Right hindlimb (tissue), 1 donor: ENCODE data around the gene SNX25.
"Not testable (repeated sequence)": the region's sequence is repeated elsewhere in the genome, so short reads cannot be mapped to it uniquely, and the experiment has no call there.

ENCODE experiments used
- DNase-seq: peaks from one replicate; pipeline ENCODE4 v3.0.0-alpha.2; 2018

SNX25 gene

DNA sequence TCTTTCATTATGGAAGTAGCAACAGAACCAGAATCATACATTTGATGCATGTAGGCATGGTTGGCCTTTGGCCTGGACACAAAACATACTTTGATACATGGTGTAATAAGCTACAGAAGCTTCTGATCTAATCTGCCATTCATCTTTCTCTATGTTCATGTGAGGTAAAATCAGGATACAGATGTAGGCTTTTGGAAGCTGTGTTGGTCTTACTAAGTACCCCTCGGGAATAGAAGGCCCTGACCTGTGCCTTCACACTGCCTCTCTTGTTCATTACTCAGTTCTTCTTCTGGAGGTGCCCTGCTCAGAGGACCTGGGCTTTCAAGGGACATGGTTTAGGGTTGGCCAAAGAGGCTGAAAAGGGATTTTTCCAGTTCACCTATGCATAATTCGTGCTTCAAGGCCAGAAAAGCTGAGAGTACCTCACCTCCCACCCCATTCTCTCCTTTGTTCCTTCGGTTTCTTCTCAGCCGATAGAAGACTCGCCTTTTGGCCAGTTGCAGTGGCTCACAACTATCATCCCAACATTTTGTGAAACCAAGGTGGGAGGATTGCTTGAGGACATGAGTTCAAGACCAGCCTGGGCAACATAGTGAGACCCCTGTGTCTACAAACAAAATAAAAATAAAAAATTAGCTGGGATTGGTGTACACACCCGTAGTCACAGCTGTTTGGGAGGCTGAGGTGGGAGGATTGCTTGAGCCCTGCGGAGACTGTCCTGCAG is 25.9 kb downstream of the SNX25 start:
- no peak for DNase-seq

- no peak for DNase-seq
These were observed 26.6 kb downstream of the SNX25 start for GRCh38 chr4:185235843-185236503.

GRCh38 chr4:185237175-185237574 is 27.8 kb downstream of the SNX25 start:
- no peak for DNase-seq

- DNase-seq, result no peak
These were observed 28.9 kb downstream of the SNX25 start for GRCh38 chr4:185238215-185238681.

GRCh38 chr4:185238750-185239149 is 29.4 kb downstream of the SNX25 start:
- no peak for DNase-seq

DNA sequence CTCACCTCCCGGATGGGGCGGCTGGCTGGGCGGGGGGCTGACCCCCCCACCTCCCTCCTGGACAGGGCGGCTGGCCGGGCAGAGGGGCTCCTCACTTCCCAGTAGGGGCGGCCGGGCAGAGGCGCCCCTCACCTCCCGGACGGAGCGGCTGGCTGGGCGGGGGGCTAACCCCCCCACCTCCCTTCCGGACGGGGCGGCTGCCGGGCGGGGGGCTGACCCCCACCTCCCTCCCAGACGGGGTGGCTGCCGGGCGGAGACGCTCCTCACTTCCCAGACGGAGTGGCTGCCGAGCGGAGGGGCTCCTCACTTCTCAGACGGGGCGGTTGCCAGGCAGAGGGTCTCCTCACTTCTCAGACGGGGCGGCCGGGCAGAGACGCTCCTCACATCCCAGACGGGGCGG is 31.1 kb downstream of the SNX25 start:
- not testable (repeated sequence) for DNase-seq

DNA sequence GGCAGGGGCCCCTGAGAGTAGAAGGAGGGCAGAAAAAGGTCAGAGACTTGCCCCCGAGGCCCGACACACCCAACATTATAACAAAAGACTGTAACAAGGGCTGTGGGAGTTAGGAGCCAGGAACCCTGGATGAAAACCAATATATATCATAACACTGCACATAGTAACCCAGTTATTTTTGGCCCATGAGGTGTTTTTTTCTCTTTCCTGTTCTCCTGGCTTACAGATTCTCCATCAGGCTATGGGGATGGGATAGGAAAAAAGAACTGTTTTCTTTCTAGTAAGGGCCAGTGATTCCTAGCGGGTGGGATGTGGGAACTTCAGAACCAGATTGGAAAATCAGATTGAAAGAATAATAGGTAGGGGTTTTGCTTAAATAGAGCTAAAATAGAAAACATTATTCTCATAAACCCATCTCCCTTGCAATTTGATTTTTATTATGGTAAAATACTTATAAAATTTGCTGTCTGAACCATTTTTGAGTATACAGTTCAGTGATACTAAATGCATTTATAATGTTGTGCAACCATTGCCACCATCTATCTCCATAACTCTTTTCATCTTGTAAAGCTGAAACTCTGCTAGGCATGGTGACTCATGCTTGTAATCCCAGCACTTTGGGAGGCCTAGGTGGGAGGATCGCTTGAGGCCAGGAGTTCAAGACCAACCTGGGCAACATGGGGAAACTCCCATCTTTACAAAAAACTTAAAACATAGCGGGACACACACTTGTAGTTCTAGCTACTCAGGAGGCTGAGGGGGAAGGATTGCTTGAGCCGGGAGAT is 33.5 kb downstream of the SNX25 start:
- DNase-seq, result no peak

- DNase-seq, result no peak
These were observed 34.5 kb downstream of the SNX25 start for GRCh38 chr4:185243879-185244278.

DNA sequence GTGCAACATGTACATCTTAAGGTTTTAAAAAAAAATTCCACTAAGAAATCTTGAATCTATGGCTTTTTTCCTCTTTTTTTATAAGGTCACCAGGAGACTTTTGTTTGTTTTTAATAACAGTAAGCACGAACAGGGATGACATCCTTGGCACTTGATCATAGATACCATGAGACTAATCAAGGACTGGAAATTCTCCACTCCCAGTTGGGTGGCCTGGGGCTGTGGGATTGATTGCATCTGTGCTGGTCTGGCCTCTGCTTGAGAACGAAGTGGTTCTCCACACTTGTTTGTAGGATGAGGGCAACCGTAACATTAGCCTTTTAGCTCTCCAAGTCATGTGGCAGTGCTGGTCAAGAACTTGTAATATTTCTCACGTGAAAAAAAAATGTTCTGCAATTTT is 35.4 kb downstream of the SNX25 start:
- no peak for DNase-seq

DNA sequence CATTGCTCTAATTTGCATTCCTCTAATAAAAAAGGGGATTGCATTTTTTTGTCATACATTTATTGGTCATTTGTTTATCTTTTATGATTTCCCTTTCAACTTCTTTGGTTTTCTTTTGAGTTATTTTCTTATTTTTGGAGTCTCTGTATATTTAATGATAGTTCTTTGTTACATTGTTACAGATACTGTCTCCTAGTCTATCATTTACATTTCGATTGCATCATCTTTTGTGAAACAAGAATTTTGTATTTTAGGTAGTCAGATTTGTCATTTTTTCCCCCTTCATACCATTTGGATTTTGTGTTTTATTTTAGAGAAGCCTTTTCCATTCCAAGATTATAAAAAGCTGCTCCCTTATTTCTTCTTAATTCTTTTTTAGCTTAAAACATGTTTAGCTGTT is 37.1 kb downstream of the SNX25 start:
- no peak for DNase-seq

- no peak for DNase-seq
These were observed 37.8 kb downstream of the SNX25 start for GRCh38 chr4:185247151-185247550.

DNA sequence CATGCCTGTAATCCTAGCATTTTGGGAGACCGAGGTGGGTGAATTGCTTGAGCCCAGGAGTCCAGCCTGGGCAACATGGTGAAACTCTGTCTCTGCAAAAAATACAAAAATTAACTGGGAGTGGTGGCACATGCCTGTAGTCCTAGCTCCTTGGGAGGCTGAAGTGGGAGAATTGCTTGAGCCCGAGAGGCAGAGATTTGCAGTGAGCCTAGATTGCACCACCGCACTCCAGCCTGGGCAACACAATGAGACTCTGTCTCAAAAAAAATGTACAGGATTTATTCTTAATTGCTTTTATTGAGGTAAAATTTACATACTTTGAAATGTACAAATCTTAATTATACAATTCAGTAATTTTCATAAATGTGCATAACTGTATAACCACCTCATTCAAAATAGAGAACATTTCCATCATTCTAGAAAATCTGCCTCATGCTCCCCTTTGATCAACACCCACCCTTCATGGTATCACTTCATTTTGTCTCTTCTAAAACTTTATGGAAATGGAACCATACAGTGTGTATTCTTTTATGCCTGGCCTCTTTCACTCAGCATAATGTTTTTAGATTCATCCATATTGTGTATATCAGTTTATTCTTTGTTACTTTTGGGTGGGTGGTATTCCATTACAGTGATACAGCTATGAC is 39.1 kb downstream of the SNX25 start:
- no peak for DNase-seq

- no peak for DNase-seq
These were observed 39.7 kb downstream of the SNX25 start for GRCh38 chr4:185249105-185249504.

- no peak for DNase-seq
These were observed 45.0 kb downstream of the SNX25 start for GRCh38 chr4:185254434-185254833.

GRCh38 chr4:185255868-185256267 is 46.5 kb downstream of the SNX25 start:
- no peak for DNase-seq

DNA sequence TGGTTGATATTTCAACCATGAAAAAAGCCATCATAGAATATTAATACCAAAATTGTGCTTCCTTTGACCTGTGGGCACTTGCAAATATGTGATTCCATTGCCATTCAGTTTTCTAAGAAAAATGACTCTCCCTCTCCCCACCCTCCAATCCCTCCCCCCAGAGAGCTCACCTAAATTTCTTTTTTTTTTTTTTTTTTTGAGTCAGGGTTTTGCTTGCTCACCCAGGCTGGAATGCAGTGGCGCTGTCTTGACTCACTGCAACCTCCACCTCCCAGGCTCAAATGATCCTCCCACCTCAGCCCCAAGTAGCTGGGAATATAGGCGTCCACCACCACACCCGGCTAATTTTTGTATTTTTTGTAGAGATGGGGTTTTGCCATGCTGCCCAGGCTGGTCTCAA is 47.0 kb downstream of the SNX25 start:
- DNase-seq, result no peak

GRCh38 chr4:185257086-185257485 is 47.7 kb downstream of the SNX25 start:
- no peak for DNase-seq

- DNase-seq, result no peak
These were observed 48.3 kb downstream of the SNX25 start for GRCh38 chr4:185257694-185258093.

DNA sequence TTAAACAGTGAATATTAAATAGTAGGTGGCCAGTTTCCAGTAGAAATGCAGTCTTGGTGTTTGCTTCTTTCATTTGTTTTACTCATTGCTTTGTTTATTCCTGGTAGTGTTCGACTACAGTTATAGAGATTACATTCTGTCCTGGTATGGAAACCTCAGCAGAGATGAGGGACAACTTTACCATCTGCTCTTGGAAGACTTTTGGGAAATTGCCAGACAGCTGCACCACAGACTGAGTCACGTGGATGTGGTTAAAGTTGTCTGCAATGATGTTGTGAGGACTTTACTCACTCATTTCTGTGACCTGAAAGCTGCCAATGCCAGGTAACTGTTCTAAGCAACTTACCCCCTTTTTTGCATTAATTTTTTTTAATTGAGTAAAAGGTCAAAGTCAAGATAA is 49.3 kb downstream of the SNX25 start:
- DNase-seq, result peak; percentile 31

GRCh38 chr4:185259719-185260118 is 50.3 kb downstream of the SNX25 start:
- no peak for DNase-seq

GRCh38 chr4:185261946-185262345 is 52.5 kb downstream of the SNX25 start:
- DNase-seq, result no peak

GRCh38 chr4:185263419-185263818 is 54.0 kb downstream of the SNX25 start:
- DNase-seq, result no peak

- no peak for DNase-seq
These were observed 56.5 kb downstream of the SNX25 start for GRCh38 chr4:185265942-185266341.
